CD14-positive monocyte (primary cell): Measurements from ENCODE around the gene PTMS. TPM values are rescaled to one million over a fixed set of nuclear protein-coding genes. Genes with fewer than 3 reads are reported as not detected.

Experiments
- DNase-seq, 3 donors: peaks; one replicate each; pipeline ENCODE4 v3.0.0-alpha.2; 2011 to 2022
- H2AFZ ChIP-seq: 2 replicates; pipeline ENCODE4 v1.6.0; 2012; ENCODE audit warnings: mild to moderate bottlenecking, low read depth, low read length, inconsistent platforms; ENCODE audit not compliant: insufficient read depth, poor library complexity, severe bottlenecking
- H3K27ac ChIP-seq, 2 donors: 1 replicate in 1 of 2; 2 replicates in 1 of 2; pipeline ENCODE4 v1.5.1; 2012 to 2013; ENCODE audit warnings: low read length in 2 of 2, control low read depth in 1 of 2, inconsistent platforms in 1 of 2, low read depth in 1 of 2, mild to moderate bottlenecking in 1 of 2
- H3K27me3 ChIP-seq, 2 donors: one replicate each; pipeline versions ENCODE4 v1.6.0 to v1.6.1; 2011 to 2013; ENCODE audit warnings: low read length in 2 of 2; ENCODE audit not compliant: control insufficient read depth in 2 of 2, insufficient read depth in 2 of 2
- H3K36me3 ChIP-seq, 2 donors: replicated peaks in 1 of 2; 1 replicate in 1 of 2; 2 replicates in 1 of 2; pipeline versions ENCODE4 v1.5.1 to v1.6.1; 2012 to 2013; ENCODE audit warnings: low read length in 2 of 2, control low read depth in 1 of 2, inconsistent platforms in 1 of 2, mild to moderate bottlenecking in 1 of 2; ENCODE audit not compliant: insufficient read depth in 2 of 2, control insufficient read depth in 1 of 2
- H3K4me1 ChIP-seq, 2 donors: 1 replicate in 1 of 2; 2 replicates in 1 of 2; pipeline versions ENCODE4 v1.5.1 to v1.6.1; 2012 to 2013; ENCODE audit warnings: low read length in 2 of 2, control low read depth in 1 of 2, inconsistent platforms in 1 of 2, mild to moderate bottlenecking in 1 of 2, moderate library complexity in 1 of 2; ENCODE audit not compliant: insufficient read depth in 2 of 2, control insufficient read depth in 1 of 2
- H3K4me2 ChIP-seq: replicated peaks from 2 replicates; pipeline ENCODE3; 2012; ENCODE audit warnings: low read length, moderate library complexity, mild to moderate bottlenecking; ENCODE audit not compliant: poor library complexity, severe bottlenecking; ENCODE audit errors: extremely low read depth
- H3K4me3 ChIP-seq, 3 experiments: fragments of 200-600 bp in 1 of 3; sonication (generic) in 1 of 3; replicated peaks in 1 of 3; 1 replicate in 2 of 3; 2 replicates in 1 of 3; pipeline ENCODE4 v1.5.1; 2011 to 2013; ENCODE audit warnings: low read length in 3 of 3, mild to moderate bottlenecking in 3 of 3, control low read depth in 2 of 3, low read depth in 2 of 3, inconsistent platforms in 1 of 3, moderate library complexity in 1 of 3
- H3K79me2 ChIP-seq: 2 replicates; pipeline ENCODE4 v1.6.0; 2012; ENCODE audit warnings: mild to moderate bottlenecking, control low read depth, inconsistent platforms, low read length, moderate library complexity; ENCODE audit not compliant: insufficient read depth
- H3K9ac ChIP-seq: 2 replicates; pipeline ENCODE4 v1.6.0; 2017; ENCODE audit warnings: low read length, mild to moderate bottlenecking; ENCODE audit not compliant: insufficient read depth, poor library complexity, severe bottlenecking
- H3K9me3 ChIP-seq, 2 donors: replicated peaks in 1 of 2; 1 replicate in 1 of 2; 2 replicates in 1 of 2; pipeline versions ENCODE4 v1.5.1 to v1.6.1; 2012 to 2013; ENCODE audit warnings: low read length in 2 of 2, control low read depth in 1 of 2; ENCODE audit not compliant: control insufficient read depth in 1 of 2, insufficient read depth in 1 of 2
- H4K20me1 ChIP-seq: 2 replicates; pipeline ENCODE4 v1.6.0; 2012; ENCODE audit warnings: mild to moderate bottlenecking, low read length, control low read depth, moderate library complexity; ENCODE audit not compliant: insufficient read depth
- H3K27ac Mint-ChIP-seq, 7 donors: one replicate each; pipeline ENCODE4 v1.8.0; 2020; ENCODE audit warnings: mild to moderate bottlenecking in 7 of 7, mixed read lengths in 7 of 7, moderate library complexity in 6 of 7, inconsistent platforms in 2 of 7
- H3K27me3 Mint-ChIP-seq, 3 donors: one replicate each; pipeline ENCODE4 v1.8.0; 2021 to 2022; ENCODE audit warnings: low read depth in 3 of 3, mild to moderate bottlenecking in 3 of 3, mixed read lengths in 3 of 3, moderate library complexity in 3 of 3, inconsistent platforms in 1 of 3
- H3K36me3 Mint-ChIP-seq, 2 donors: one replicate each; pipeline ENCODE4 v1.8.0; 2020; ENCODE audit warnings: mixed read lengths in 2 of 2, inconsistent platforms in 1 of 2, mild to moderate bottlenecking in 1 of 2
- H3K4me1 Mint-ChIP-seq: one replicate; pipeline ENCODE4 v1.8.0; 2020; ENCODE audit warnings: mild to moderate bottlenecking, mixed read lengths
- H3K4me3 Mint-ChIP-seq, 2 donors: one replicate each; pipeline ENCODE4 v1.8.0; 2020; ENCODE audit warnings: mild to moderate bottlenecking in 2 of 2, mixed read lengths in 2 of 2, moderate library complexity in 1 of 2
- H3K9me3 Mint-ChIP-seq, 7 donors: one replicate each; pipeline ENCODE4 v1.8.0; 2020 to 2022; ENCODE audit warnings: mixed read lengths in 7 of 7, mild to moderate bottlenecking in 6 of 7, moderate library complexity in 6 of 7, inconsistent platforms in 2 of 7
- CTCF ChIP-seq: fragments of 200-600 bp; IDR thresholded peaks from one replicate; pipeline ENCODE4 v1.8.0; 2022; ENCODE audit warnings: antibody characterized with exemption, mild to moderate bottlenecking
- WGBS: methylation state at CpG from one replicate; pipeline ENCODE4 v1.1.5; 2013; ENCODE audit warnings: missing lambda C conversion rate; ENCODE audit not compliant: insufficient coverage; 5-methylcytosine and 5-hydroxymethylcytosine counted together
- intact Hi-C, 2 donors: fragments of 100-400 bp; cut with micrococcal nuclease; formaldehyde crosslinking; loops; one replicate each; pipeline versions ENCODE4 v1.15.0 to v1.15.1; 2023
- polyA plus RNA-seq, 3 donors: library from polyadenylated mRNA; depleted of rRNA in 1 of 3; unstranded in 2 of 3; stranded (reverse) in 1 of 3; fragments of 300-500 nt in 2 of 3; fragments of >200 nt in 1 of 3; fragmentation: Illumina TruSeq in 2 of 3; gene quantifications; 1 replicate in 2 of 3; 2 replicates in 1 of 3; pipeline ENCODE4 v1.2.3, GENCODE V29; 2012 to 2021

The PTMS gene
- polyA plus RNA-seq, 3 donors = 2.4 to 9.7 (median 2.6) TPM

GRCh38 chr12:6748761-6749160 is 17.4 kb upstream of the PTMS start:
- H3K79me2 ChIP-seq = peaks cover 18% of the 10 kb centered on the region
- Mint-ChIP-seq H3K4me1 (peaks cover 39% of the 10 kb centered on the region), H3K9me3 (peaks cover 0 to 2% (median 0%) of the 10 kb centered on the region in 7 donors), H3K27ac (no peak overlapping the region), H3K4me3 (no peak overlapping the region), H3K27me3 (no peaks in the 10 kb centered on the region), H3K36me3 (peaks cover 60 to 63% of the 10 kb centered on the region in 2 donors)
- no peaks in the 10 kb centered on the region for H4K20me1 ChIP-seq
- H2AFZ ChIP-seq = no peak overlapping the region
- H3K36me3 ChIP-seq = peaks cover 45 to 56% of the 10 kb centered on the region in 2 donors
- no peak overlapping the region for H3K9ac ChIP-seq
- H3K9me3 ChIP-seq = no peaks in the 10 kb centered on the region
- no peak overlapping the region for H3K27ac ChIP-seq
- H3K4me3 ChIP-seq = no peak overlapping the region
- no peak overlapping the region for H3K4me2 ChIP-seq
- no peak for DNase-seq
- intact Hi-C loops = no loop called here
- H3K27me3 ChIP-seq = no peaks in the 10 kb centered on the region
- TF ChIP-seq CTCF = no peak
- 92% methylated on average over 22 of the region's 28 CpGs for WGBS
- H3K4me1 ChIP-seq = peaks cover 32 to 35% of the 10 kb centered on the region in 2 donors

- no peaks in the 10 kb centered on the region for H4K20me1 ChIP-seq
- H3K27me3 ChIP-seq = no peaks in the 10 kb centered on the region
- no peak overlapping the region for H3K27ac ChIP-seq
- no peak overlapping the region for H3K9ac ChIP-seq
- no peak overlapping the region for H3K4me3 ChIP-seq
- no peak overlapping the region for H3K4me2 ChIP-seq
- peaks cover 43% of the 10 kb centered on the region for H3K4me1 Mint-ChIP-seq
- no peaks in the 10 kb centered on the region for H3K9me3 ChIP-seq
- peaks cover 45 to 56% of the 10 kb centered on the region in 2 donors for H3K36me3 ChIP-seq
- peaks cover 53 to 60% of the 10 kb centered on the region in 2 donors for H3K36me3 Mint-ChIP-seq
- H3K79me2 ChIP-seq = peaks cover 18% of the 10 kb centered on the region
- peaks cover 0 to under 1% (median 0%) of the 10 kb centered on the region in 7 donors for H3K9me3 Mint-ChIP-seq
- H3K4me3 Mint-ChIP-seq = no peak overlapping the region
- H2AFZ ChIP-seq = no peak overlapping the region
- no peaks in the 10 kb centered on the region for H3K27me3 Mint-ChIP-seq
- no peak for TF ChIP-seq CTCF
- DNase-seq = no peak
- 90% methylated on average over 3 of the region's 4 CpGs for WGBS
- intact Hi-C loops = loop anchor here in 1 of 2 donors (5.0 kb wide), 1 partner anchor 42 kb away; no protein-coding TSS in a partner anchor
- H3K27ac Mint-ChIP-seq = peak overlapping the region in 1 of 7 donors; percentile 36
- H3K4me1 ChIP-seq = peaks cover 36 to 37% of the 10 kb centered on the region in 2 donors
Observed at GRCh38 chr12:6750506-6750905, 15.7 kb upstream of the PTMS start.
